ENCODE results near the gene RPS6KA5. TPM values are rescaled to one million over a fixed set of nuclear protein-coding genes. Genes with fewer than 3 reads are reported as not detected.
"Not testable (repeated sequence)": the region's sequence is repeated elsewhere in the genome, so short reads cannot be mapped to it uniquely, and the experiment has no call there.

The RPS6KA5 gene
- total RNA-seq, 2 donors from 2014 or later: 8.9 to 10.3 TPM

GRCh38 chr14:91090743-91091142 lies 30.3 kb upstream of the RPS6KA5 start:
- WGBS: 91% methylated on average over 1 of the region's 1 CpG
- TF ChIP-seq CTCF (IDR thresholded peaks at IDR 0.05) (no peak), POLR2A (IDR thresholded peaks at IDR 0.05) (no peak), POLR2AphosphoS5 (IDR thresholded peaks at IDR 0.05) (no peak)
- Histone ChIP-seq H3K27me3 (replicated peaks; ENCODE audit: insufficient read depth) (no peaks in the 10 kb centered on the region), H3K4me3 (no peak overlapping the region), H3K36me3 (no peaks in the 10 kb centered on the region), H3K27ac (no peak overlapping the region), H3K9me3 (no peaks in the 10 kb centered on the region), H3K4me1 (replicated peaks) (no peaks in the 10 kb centered on the region)
- no peak for DNase-seq (ENCODE audit: low spot score)
- intact Hi-C loops (cut with DNase I): no loop called here

DNA sequence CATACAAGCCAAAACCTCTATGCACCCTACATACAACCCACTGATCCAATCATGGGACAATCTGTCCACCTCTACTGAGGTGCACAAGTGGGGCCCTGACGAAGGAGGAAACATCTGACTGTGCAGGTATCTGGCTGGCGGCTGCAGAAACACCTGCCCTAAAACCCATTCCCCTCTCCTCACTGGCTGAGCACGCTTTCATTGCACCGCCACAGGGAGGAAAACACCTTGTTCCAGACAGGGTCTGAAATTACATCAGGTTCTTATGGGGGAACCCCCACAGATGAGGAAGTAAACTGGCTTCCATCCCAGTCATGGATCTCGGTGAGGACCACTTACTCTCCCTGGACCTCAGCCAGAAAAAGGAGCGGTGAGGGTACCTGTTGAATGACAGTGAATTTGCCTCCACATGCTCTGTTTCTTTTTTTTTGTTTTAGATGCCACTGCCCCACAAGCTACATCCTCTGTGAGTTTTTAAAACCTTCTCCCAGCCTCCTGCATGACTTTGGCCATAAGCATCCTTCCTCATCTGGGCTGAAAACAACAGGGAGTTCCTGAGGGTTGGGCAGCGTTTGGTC lies 29.6 kb upstream of the RPS6KA5 start:
- 76% methylated on average over 7 of the region's 7 CpGs for WGBS
- no peaks in the 10 kb centered on the region for H3K36me3 ChIP-seq
- TF ChIP-seq CTCF (IDR thresholded peaks at IDR 0.05) (no peak), POLR2AphosphoS5 (IDR thresholded peaks at IDR 0.05) (no peak), POLR2A (IDR thresholded peaks at IDR 0.05) (no peak)
- H3K4me1 ChIP-seq (replicated peaks): no peaks in the 10 kb centered on the region
- no peaks in the 10 kb centered on the region for H3K27me3 ChIP-seq (replicated peaks; ENCODE audit: insufficient read depth)
- no peak for DNase-seq (ENCODE audit: low spot score)
- no peak overlapping the region for H3K4me3 ChIP-seq
- H3K9me3 ChIP-seq: no peaks in the 10 kb centered on the region
- intact Hi-C loops (cut with DNase I): no loop called here
- no peak overlapping the region for H3K27ac ChIP-seq

- Histone ChIP-seq H3K9me3 (no peaks in the 10 kb centered on the region), H3K27me3 (replicated peaks; ENCODE audit: insufficient read depth) (no peaks in the 10 kb centered on the region), H3K36me3 (no peaks in the 10 kb centered on the region), H3K4me1 (replicated peaks) (no peaks in the 10 kb centered on the region), H3K27ac (no peak overlapping the region), H3K4me3 (no peak overlapping the region)
- no peak for DNase-seq (ENCODE audit: low spot score)
- WGBS: 79% methylated on average over 5 of the region's 5 CpGs
- intact Hi-C loops (cut with DNase I): no loop called here
- TF ChIP-seq CTCF (IDR thresholded peaks at IDR 0.05): no peak
- no peak for TF ChIP-seq POLR2AphosphoS5 (IDR thresholded peaks at IDR 0.05)
- TF ChIP-seq POLR2A (IDR thresholded peaks at IDR 0.05): no peak
These were observed 28.3 kb upstream of the RPS6KA5 start for GRCh38 chr14:91088585-91089235.

- intact Hi-C loops (cut with DNase I); H3K36me3 ChIP-seq; H3K4me1 ChIP-seq (replicated peaks); H3K27me3 ChIP-seq (replicated peaks; ENCODE audit: insufficient read depth); H3K9me3 ChIP-seq; H3K4me3 ChIP-seq: not testable (repeated sequence)
- peak overlapping the region; percentile 69 to 78 for H3K27ac ChIP-seq
- DNase-seq (ENCODE audit: low spot score): peak; percentile 67
- 25% methylated on average over 5 of the region's 5 CpGs for WGBS
- TF ChIP-seq POLR2AphosphoS5 (IDR thresholded peaks at IDR 0.05): peak; percentile 94
These were observed 27.0 kb upstream of the RPS6KA5 start for GRCh38 chr14:91087470-91087869.

DNA sequence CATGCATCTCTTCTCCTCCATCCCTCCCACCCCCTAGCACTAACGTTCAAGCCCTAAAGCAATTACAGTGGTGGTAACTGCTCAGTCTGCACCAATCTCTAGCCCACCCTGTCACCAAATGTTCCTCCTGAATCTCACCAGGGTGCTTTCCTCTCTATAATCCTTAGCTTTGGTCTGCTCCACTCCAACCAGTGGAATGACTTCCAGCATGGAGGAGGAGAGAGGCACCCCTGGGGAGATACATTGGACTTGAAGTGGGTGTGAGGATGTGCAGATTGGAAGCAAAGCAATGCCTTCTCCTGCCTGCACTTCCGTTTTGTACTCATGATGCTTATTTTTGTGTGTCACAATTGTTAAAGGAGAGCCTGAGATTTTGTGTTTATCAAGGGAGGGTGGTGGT lies 24.1 kb upstream of the RPS6KA5 start:
- Histone ChIP-seq H3K4me1 (replicated peaks) (no peaks in the 10 kb centered on the region), H3K27me3 (replicated peaks; ENCODE audit: insufficient read depth) (no peaks in the 10 kb centered on the region), H3K9me3 (no peaks in the 10 kb centered on the region), H3K27ac (no peak overlapping the region), H3K36me3 (no peaks in the 10 kb centered on the region), H3K4me3 (no peak overlapping the region)
- TF ChIP-seq CTCF (IDR thresholded peaks at IDR 0.05) (no peak), POLR2AphosphoS5 (IDR thresholded peaks at IDR 0.05) (no peak)
- 77% methylated on average over 2 of the region's 2 CpGs for WGBS
- intact Hi-C loops (cut with DNase I): no loop called here
- DNase-seq (ENCODE audit: low spot score): no peak
